HepG2 (cell line): ENCODE results near the gene B3GALT6. TPM values are rescaled to one million over a fixed set of nuclear protein-coding genes. Genes with fewer than 3 reads are reported as not detected.
A peak's percentile ranks its signal among the peaks of the same experiment; 100 is the strongest.

Experiments
- ATAC-seq: fragments of 200-7000 bp; cut with Tn5 transposase; 3 replicates; pipeline ENCODE4 v1.9.1; 2020; ENCODE audit warnings: mild to moderate bottlenecking, moderate library complexity
- BruUV-seq: library from RNA; stranded (reverse); fragments of 400-500 nt; replicated peaks from 2 replicates; lab custom pipeline; 2021; lab: Mats Ljungman, UMichigan
- CTCF ChIA-PET: fragments of 300-600 bp; formaldehyde crosslinking; extraction: SDS; loops from one replicate; lab custom pipeline; 2021; ENCODE audit warnings: low total read pairs, inconsistent platforms, low intra/inter-chr PET ratio; lab: Yijun Ruan, JAX
- POLR2A ChIA-PET: fragments of 350-600 bp; sonication (Branson Sonifier 250); formaldehyde crosslinking; loops from one replicate; lab custom pipeline; 2020; ENCODE audit warnings: antibody characterized with exemption, inconsistent platforms; lab: Yijun Ruan, JAX
- DNase-seq: peaks from one replicate; pipeline ENCODE4 v3.0.0-alpha.2; 2015; ENCODE audit warnings: low spot score
- FAIRE-seq: peaks from 3 replicates; lab custom pipeline; 2011; peaks lifted over from hg19 to GRCh38; lab: Jason Lieb, UNC
- H2AFZ ChIP-seq: one replicate; pipeline ENCODE4 v1.6.1; 2011; ENCODE audit warnings: low read length, inconsistent platforms
- H3K27ac ChIP-seq: fragments of 300-600 bp; 3 replicates; pipeline ENCODE4 v1.8.0; 2011; ENCODE audit warnings: mixed run types, mild to moderate bottlenecking, mixed read lengths, low read length, inconsistent platforms; ENCODE audit not compliant: insufficient read depth; ENCODE audit errors: extremely low read length
- H3K27me3 ChIP-seq, 2 experiments: fragments of 200-600 bp in 1 of 2; 2 replicates in 1 of 2; 3 replicates in 1 of 2; pipeline versions ENCODE4 v1.6.0 to v1.8.0; 2011; ENCODE audit warnings: low read length in 2 of 2, mild to moderate bottlenecking in 2 of 2, moderate library complexity in 2 of 2, inconsistent platforms in 1 of 2; ENCODE audit not compliant: insufficient read depth in 2 of 2, control insufficient read depth in 1 of 2
- H3K36me3 ChIP-seq, 2 experiments: fragments of 200-600 bp in 1 of 2; replicated peaks in 1 of 2; 2 replicates in 1 of 2; 3 replicates in 1 of 2; pipeline versions ENCODE4 v1.5.1 to v1.8.0; 2011; ENCODE audit warnings: low read length in 2 of 2, inconsistent platforms in 1 of 2; ENCODE audit not compliant: insufficient read depth in 2 of 2, control insufficient read depth in 1 of 2
- H3K4me1 ChIP-seq: 2 replicates; pipeline ENCODE4 v1.5.1; 2012; ENCODE audit warnings: low read length, inconsistent platforms; ENCODE audit not compliant: insufficient read depth
- H3K4me2 ChIP-seq: 2 replicates; pipeline ENCODE4 v1.6.0; 2011; ENCODE audit warnings: low read depth, low read length, inconsistent platforms
- H3K4me3 ChIP-seq, 3 experiments: fragments of 200-600 bp in 1 of 3; sonication (generic), shearing (Covaris generic) in 1 of 3; replicated peaks in 1 of 3; 2 replicates each; pipeline ENCODE4 v1.5.1; 2011 to 2016; ENCODE audit warnings: low read length in 3 of 3, inconsistent platforms in 2 of 3, low read depth in 2 of 3, mild to moderate bottlenecking in 2 of 3, control low read depth in 1 of 3, mixed read lengths in 1 of 3; ENCODE audit not compliant: insufficient read depth in 1 of 3
- H3K79me2 ChIP-seq: one replicate; pipeline ENCODE4 v1.6.1; 2011; ENCODE audit warnings: low read length, inconsistent platforms; ENCODE audit not compliant: insufficient read depth
- H3K9ac ChIP-seq: 2 replicates; pipeline ENCODE4 v1.6.0; 2011; ENCODE audit warnings: mild to moderate bottlenecking, low read depth, low read length, inconsistent platforms; ENCODE audit not compliant: insufficient read depth
- H3K9me3 ChIP-seq: 2 replicates; pipeline ENCODE4 v1.5.1; 2012; ENCODE audit warnings: mild to moderate bottlenecking, low read length
- H4K20me1 ChIP-seq: 2 replicates; pipeline ENCODE4 v1.6.0; 2011; ENCODE audit warnings: inconsistent platforms, mild to moderate bottlenecking, low read length, moderate library complexity; ENCODE audit not compliant: insufficient read depth
- ARNT ChIP-seq: fragments of 450-650 bp; IDR thresholded peaks from 2 replicates; pipeline ENCODE4 v1.6.1; 2017
- CCDC6 ChIP-seq: sonication (generic); formaldehyde crosslinking; IDR thresholded peaks from 2 replicates; pipeline ENCODE4 v1.8.1; 2022; ENCODE audit warnings: mild to moderate bottlenecking, missing genetic modification reagents, moderate library complexity
- MED8 ChIP-seq: sonication (generic); formaldehyde crosslinking; IDR thresholded peaks from 2 replicates; pipeline ENCODE4 v1.8.1; 2023; ENCODE audit warnings: mild to moderate bottlenecking, missing genetic modification reagents; ENCODE audit not compliant: insufficient replicate concordance
- MXD4 ChIP-seq: IDR thresholded peaks from 2 replicates; pipeline ENCODE4 v1.6.1; 2016; ENCODE audit warnings: mild to moderate bottlenecking, missing biosample characterization, missing genetic modification reagents
- NCOA1 ChIP-seq: sonication (generic); formaldehyde crosslinking; IDR thresholded peaks from 2 replicates; pipeline ENCODE4 v1.9.0; 2021; ENCODE audit warnings: missing genetic modification reagents
- ZBTB38 ChIP-seq: sonication (generic); formaldehyde crosslinking; IDR thresholded peaks from 2 replicates; pipeline ENCODE4 v1.5.1; 2020; ENCODE audit warnings: mild to moderate bottlenecking, missing genetic modification reagents
- ZFP36L2 ChIP-seq: sonication (generic); formaldehyde crosslinking; IDR thresholded peaks from 2 replicates; pipeline ENCODE4 v1.4.0; 2020; ENCODE audit warnings: missing genetic modification reagents
- ZMYM3 ChIP-seq: sonication (generic); formaldehyde crosslinking; IDR thresholded peaks from 2 replicates; pipeline ENCODE4 v1.5.1; 2020; ENCODE audit warnings: mild to moderate bottlenecking, missing genetic modification reagents
- WGBS: methylation state at CpG from one replicate; pipeline ENCODE4 v1.1.6; 2017; ENCODE audit warnings: low lambda C conversion rate; 5-methylcytosine and 5-hydroxymethylcytosine counted together
- in situ Hi-C: cut with HindIII; loops from 2 replicates; pipeline ENCODE4 v1.10.0; 2017; ENCODE audit warnings: low pct_unique_long_range_greater_than_20kb; ENCODE audit not compliant: extremely low pct_ligation_motif_present
- intact Hi-C: fragments of 100-400 bp; cut with micrococcal nuclease; formaldehyde crosslinking; loops from one replicate; pipeline ENCODE4 v1.10.0; 2022; ENCODE audit not compliant: unreplicated experiment
- polyA plus RNA-seq, 8 experiments: library from polyadenylated mRNA; depleted of rRNA in 3 of 8; stranded (reverse) in 7 of 8; unstranded in 1 of 8; fragments of >200 nt; fragmentation: Illumina TruSeq in 4 of 8; extraction: Trizol in 4 of 8; gene quantifications; 2 replicates each; pipeline versions ENCODE4 v1.2.1 to v1.2.3, GENCODE V29; 2011 to 2016; ENCODE audit warnings: low read depth in 4 of 8, missing spikeins in 1 of 8, mixed read lengths in 1 of 8; ENCODE audit not compliant: insufficient read depth in 1 of 8
- total RNA-seq, 5 experiments: library from RNA; depleted of rRNA; stranded (reverse); fragments of >200 nt; fragmentation: Illumina TruSeq; extraction: Trizol; gene quantifications; 2 replicates each; pipeline ENCODE4 v1.2.3, GENCODE V29; 2016; ENCODE audit warnings: low read depth in 1 of 5
- TF ChIP-seq, protein P1 (sequence below): sonication (generic); formaldehyde crosslinking; IDR thresholded peaks from 2 replicates; pipeline ENCODE4 v1.4.0; 2020; ENCODE audit warnings: mild to moderate bottlenecking, missing genetic modification reagents
- TF ChIP-seq, protein P2 (sequence below): sonication (generic); formaldehyde crosslinking; IDR thresholded peaks from 2 replicates; pipeline ENCODE4 v1.4.0; 2020; ENCODE audit warnings: mild to moderate bottlenecking, missing genetic modification reagents
- TF ChIP-seq, protein P3 (sequence below): sonication (generic); formaldehyde crosslinking; IDR thresholded peaks from 2 replicates; pipeline ENCODE4 v1.4.0; 2020; ENCODE audit warnings: mild to moderate bottlenecking, missing genetic modification reagents
- TF ChIP-seq, protein P4 (sequence below): sonication (generic); formaldehyde crosslinking; IDR thresholded peaks from 2 replicates; pipeline ENCODE4 v1.5.0; 2020; ENCODE audit warnings: missing genetic modification reagents, mild to moderate bottlenecking, borderline replicate concordance
- TF ChIP-seq, protein P5 (sequence below): sonication (generic); formaldehyde crosslinking; IDR thresholded peaks from 2 replicates; pipeline ENCODE4 v1.4.0; 2020; ENCODE audit warnings: missing genetic modification reagents, borderline replicate concordance

The B3GALT6 gene
- total and polyA plus RNA-seq, 2 of the 13 experiments (the other 11 are each of a cell fraction or from before 2014, with no cell fraction given): 3.9 to 14.2 TPM

DNA sequence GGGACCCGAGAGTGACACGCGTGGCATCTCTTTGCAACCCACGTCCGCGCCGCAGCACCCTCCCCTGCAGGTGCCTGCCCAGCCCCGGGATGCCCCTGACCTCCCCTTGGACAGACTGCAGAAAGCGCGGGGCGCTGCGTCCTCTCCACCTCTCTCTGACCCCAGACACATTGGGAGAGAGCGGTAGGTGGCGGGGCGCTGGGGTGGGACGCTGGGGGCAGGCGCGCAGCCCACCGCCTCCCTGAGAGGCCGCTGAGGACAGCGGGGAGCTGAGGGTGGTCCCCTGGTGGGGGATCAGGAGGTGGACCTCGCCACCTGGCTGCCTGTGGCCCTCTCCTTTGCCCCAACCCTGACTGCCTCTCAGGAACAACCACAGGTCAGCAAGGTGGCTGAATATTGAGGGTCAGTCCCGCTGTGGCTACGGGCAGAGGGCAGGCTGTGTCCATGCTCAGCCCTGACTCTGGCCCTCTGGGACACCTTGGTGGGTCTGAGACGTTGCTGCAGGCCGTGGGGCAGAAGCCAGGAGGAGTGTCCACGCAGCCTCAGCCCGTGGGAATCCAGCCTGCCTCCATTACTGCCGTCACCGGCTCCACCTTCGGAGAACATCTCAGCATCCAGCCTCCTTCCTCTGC lies 42.4 kb downstream of the B3GALT6 start (continued):
- TF ChIP-seq, protein P1, sequence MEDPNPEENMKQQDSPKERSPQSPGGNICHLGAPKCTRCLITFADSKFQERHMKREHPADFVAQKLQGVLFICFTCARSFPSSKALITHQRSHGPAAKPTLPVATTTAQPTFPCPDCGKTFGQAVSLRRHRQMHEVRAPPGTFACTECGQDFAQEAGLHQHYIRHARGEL (CRISPR knock-in tag): no peak
- no peak for TF ChIP-seq MXD4
- TF ChIP-seq, all 625 proteins: peak for 27

DNA sequence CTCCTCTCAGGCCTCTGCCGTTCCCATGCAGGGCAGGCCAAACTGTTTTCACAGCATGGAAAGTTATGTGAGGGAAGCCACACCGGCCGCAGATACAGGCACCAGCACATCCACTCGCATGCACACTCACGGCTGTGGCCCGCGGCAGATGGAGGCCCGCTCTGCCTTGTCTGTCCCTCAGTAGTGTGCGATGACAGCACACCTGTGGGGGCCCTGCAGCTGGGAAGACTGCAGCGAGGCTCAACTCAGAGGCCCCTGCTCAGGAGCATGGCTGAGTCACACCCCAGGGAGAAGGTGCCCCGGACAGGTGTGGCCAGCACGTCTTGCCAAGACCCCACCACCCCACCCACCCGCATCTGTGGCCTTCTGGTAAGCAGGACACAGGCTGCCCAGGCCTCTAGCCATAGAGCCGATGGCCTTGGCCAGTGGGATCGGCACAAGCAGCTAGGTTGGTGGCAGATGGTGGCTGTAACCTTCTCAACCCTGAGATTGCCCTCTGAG lies 42.9 kb downstream of the B3GALT6 start:
- H2AFZ ChIP-seq: no peak overlapping the region
- peaks cover 21% of the 10 kb centered on the region; the same call in 1 of the 2 replicates for H4K20me1 ChIP-seq
- H3K79me2 ChIP-seq: peaks cover 33% of the 10 kb centered on the region
- no peaks in the 10 kb centered on the region for H3K9me3 ChIP-seq
- in situ Hi-C loops (no loop called here), intact Hi-C loops (no loop called here)
- H3K27ac ChIP-seq: peak overlapping the region; percentile 64
- peak overlapping the region; percentile 81; the same call in 1 of the 2 replicates for H3K9ac ChIP-seq
- ATAC-seq (no peak; the same call in 2 of the 3 replicates), FAIRE-seq (no peak), DNase-seq (no peak)
- no peaks in the 10 kb centered on the region; a peak in 1 of 5 replicates for H3K27me3 ChIP-seq
- H3K4me1 ChIP-seq: peaks cover 59% of the 10 kb centered on the region
- H3K4me3 ChIP-seq: peak overlapping the region; percentile 59 to 79 (median 70); a peak in 3 of 6 replicates
- peak overlapping the region; percentile 79 for H3K4me2 ChIP-seq
- ChIA-PET POLR2A (interaction anchor here (0.6 to 2.2 kb wide), 3 partner anchors 30 to 296 kb away, joined by 5 to 11 read pairs (median 11); no protein-coding TSS in a partner anchor), CTCF (no interaction called here)
- 73% methylated on average over 8 of the region's 15 CpGs for WGBS
- BruUV-seq: no TSS peak
- H3K36me3 ChIP-seq: peaks cover 4 to 5% of the 10 kb centered on the region in 2 experiments; a peak in 1 of 5 replicates
- TF ChIP-seq, protein P2, sequence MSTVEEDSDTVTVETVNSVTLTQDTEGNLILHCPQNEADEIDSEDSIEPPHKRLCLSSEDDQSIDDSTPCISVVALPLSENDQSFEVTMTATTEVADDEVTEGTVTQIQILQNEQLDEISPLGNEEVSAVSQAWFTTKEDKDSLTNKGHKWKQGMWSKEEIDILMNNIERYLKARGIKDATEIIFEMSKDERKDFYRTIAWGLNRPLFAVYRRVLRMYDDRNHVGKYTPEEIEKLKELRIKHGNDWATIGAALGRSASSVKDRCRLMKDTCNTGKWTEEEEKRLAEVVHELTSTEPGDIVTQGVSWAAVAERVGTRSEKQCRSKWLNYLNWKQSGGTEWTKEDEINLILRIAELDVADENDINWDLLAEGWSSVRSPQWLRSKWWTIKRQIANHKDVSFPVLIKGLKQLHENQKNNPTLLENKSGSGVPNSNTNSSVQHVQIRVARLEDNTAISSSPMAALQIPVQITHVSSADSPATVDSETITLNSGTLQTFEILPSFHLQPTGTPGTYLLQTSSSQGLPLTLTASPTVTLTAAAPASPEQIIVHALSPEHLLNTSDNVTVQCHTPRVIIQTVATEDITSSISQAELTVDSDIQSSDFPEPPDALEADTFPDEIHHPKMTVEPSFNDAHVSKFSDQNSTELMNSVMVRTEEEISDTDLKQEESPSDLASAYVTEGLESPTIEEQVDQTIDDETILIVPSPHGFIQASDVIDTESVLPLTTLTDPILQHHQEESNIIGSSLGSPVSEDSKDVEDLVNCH (CRISPR knock-in tag): no peak
- TF ChIP-seq ZBTB38: peak; percentile 41; the same call in 1 of the 2 replicates
- no peak for TF ChIP-seq ZMYM3 (CRISPR knock-in tag)
- TF ChIP-seq ARNT: no peak
- TF ChIP-seq ZFP36L2 (CRISPR knock-in tag): no peak
- TF ChIP-seq, protein P3, sequence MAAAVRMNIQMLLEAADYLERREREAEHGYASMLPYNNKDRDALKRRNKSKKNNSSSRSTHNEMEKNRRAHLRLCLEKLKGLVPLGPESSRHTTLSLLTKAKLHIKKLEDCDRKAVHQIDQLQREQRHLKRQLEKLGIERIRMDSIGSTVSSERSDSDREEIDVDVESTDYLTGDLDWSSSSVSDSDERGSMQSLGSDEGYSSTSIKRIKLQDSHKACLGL (CRISPR knock-in tag): no peak
- TF ChIP-seq NCOA1 (CRISPR knock-in tag): no peak
- TF ChIP-seq CCDC6 (CRISPR knock-in tag): no peak
- TF ChIP-seq, protein P4, sequence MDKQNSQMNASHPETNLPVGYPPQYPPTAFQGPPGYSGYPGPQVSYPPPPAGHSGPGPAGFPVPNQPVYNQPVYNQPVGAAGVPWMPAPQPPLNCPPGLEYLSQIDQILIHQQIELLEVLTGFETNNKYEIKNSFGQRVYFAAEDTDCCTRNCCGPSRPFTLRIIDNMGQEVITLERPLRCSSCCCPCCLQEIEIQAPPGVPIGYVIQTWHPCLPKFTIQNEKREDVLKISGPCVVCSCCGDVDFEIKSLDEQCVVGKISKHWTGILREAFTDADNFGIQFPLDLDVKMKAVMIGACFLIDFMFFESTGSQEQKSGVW (CRISPR knock-in tag): no peak
- TF ChIP-seq MED8 (CRISPR knock-in tag): no peak
- TF ChIP-seq, protein P5, sequence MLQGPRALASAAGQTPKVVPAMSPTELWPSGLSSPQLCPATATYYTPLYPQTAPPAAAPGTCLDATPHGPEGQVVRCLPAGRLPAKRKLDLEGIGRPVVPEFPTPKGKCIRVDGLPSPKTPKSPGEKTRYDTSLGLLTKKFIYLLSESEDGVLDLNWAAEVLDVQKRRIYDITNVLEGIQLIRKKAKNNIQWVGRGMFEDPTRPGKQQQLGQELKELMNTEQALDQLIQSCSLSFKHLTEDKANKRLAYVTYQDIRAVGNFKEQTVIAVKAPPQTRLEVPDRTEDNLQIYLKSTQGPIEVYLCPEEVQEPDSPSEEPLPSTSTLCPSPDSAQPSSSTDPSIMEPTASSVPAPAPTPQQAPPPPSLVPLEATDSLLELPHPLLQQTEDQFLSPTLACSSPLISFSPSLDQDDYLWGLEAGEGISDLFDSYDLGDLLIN (CRISPR knock-in tag): no peak
